OCI-LY1 (cell line): ENCODE data around the gene RAD23B.
A peak's percentile ranks its signal among the peaks of the same experiment; 100 is the strongest.

Experiments used
- EZH2 ChIP-seq: fragments of 200-600 bp; sonication (generic), shearing (Covaris generic); IDR thresholded peaks from 2 replicates; pipeline ENCODE4 v1.8.0; 2017; ENCODE audit warnings: borderline replicate concordance, mixed run types, mild to moderate bottlenecking, antibody characterized with exemption, low read length, moderate library complexity, mixed read lengths
- TF ChIP-seq, protein P1 (sequence below): fragments of 200-600 bp; sonication (generic), shearing (Covaris generic); IDR thresholded peaks from 2 replicates; pipeline ENCODE4 v1.5.1; 2017; ENCODE audit warnings: mild to moderate bottlenecking, antibody characterized with exemption, low read length, moderate library complexity, mixed read lengths

DNA sequence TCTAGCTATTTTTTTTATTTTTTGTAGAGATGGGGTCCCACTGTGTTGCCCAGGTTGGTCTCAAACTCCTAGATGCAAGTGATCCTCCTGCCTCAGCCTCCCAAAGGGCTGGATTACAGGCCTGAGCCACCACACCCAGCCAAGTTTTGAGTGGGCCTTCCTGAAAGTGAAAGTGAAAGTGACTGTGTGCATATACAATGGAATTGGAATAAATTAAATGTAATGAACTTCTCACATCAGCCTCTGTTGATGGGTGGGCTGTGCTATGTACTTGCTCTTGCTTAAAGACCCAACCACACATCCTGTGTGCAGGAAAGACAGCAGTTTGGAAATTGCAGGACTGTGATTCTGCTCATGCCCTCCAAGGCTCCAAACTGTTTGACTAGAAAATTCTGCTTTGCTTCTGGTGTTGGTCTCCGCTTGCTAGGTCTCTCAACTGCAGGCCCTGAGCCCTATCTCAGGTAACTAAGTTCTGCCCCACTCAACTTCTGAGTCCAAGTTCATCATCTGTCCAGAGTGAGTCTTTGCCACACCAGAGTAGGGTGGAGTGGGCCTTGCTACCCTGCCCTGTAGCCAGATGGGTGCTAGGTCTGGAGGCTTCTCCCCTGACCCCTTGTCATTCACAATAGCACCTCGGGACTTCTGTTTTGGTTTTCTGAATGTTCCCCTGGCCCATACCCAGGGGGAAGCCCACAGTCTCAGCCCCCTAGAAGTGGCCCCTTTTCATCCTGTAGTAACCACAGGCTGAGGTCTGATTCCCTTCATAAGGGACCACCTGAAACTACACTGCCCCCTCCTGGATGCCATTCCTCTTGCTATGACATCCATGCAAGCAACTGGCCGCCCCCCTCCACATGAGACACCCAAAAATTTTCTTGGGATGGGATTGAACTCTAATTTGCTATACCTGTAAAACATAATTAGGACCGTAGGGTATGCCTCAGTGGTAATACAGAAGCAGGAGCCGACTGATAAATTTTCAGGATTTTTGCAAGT lies 36.5 kb upstream of the RAD23B start:
- TF ChIP-seq, protein P1, sequence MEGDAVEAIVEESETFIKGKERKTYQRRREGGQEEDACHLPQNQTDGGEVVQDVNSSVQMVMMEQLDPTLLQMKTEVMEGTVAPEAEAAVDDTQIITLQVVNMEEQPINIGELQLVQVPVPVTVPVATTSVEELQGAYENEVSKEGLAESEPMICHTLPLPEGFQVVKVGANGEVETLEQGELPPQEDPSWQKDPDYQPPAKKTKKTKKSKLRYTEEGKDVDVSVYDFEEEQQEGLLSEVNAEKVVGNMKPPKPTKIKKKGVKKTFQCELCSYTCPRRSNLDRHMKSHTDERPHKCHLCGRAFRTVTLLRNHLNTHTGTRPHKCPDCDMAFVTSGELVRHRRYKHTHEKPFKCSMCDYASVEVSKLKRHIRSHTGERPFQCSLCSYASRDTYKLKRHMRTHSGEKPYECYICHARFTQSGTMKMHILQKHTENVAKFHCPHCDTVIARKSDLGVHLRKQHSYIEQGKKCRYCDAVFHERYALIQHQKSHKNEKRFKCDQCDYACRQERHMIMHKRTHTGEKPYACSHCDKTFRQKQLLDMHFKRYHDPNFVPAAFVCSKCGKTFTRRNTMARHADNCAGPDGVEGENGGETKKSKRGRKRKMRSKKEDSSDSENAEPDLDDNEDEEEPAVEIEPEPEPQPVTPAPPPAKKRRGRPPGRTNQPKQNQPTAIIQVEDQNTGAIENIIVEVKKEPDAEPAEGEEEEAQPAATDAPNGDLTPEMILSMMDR, result peak; percentile 40; the same call in 1 of the 2 replicates
- no peak for TF ChIP-seq EZH2
